Measurements from ENCODE around the gene SCO2. TPM values are rescaled to one million over a fixed set of nuclear protein-coding genes. Genes with fewer than 3 reads are reported as not detected.
"Not testable (repeated sequence)": the region's sequence is repeated elsewhere in the genome, so short reads cannot be mapped to it uniquely, and the experiment has no call there.

SCO2 gene
- total RNA-seq, 2 donors from 2014 or later: 1.3 TPM; not detected in 1

DNA sequence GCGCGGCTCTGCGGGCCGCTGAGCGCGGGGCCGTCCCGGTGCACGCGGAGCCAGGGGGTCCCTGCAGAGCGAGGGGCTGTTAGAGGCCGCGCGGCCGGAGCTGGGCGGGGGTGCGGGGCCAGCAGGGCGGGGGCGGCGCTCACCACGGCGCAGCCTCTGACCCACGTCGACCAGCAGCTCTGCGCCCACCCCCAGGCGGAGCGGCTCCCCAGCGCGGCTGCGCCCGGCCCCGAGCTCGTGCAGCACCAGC is 385 bp upstream of the SCO2 start:
- intact Hi-C loops (cut with DNase I): loop anchor here in 1 of 2 donors (2.0 kb wide), 1 partner anchor 37 kb away; the partner anchor contains the start of gene SYCE3
- no peak for ATAC-seq
- DNase-seq: no peak

DNA sequence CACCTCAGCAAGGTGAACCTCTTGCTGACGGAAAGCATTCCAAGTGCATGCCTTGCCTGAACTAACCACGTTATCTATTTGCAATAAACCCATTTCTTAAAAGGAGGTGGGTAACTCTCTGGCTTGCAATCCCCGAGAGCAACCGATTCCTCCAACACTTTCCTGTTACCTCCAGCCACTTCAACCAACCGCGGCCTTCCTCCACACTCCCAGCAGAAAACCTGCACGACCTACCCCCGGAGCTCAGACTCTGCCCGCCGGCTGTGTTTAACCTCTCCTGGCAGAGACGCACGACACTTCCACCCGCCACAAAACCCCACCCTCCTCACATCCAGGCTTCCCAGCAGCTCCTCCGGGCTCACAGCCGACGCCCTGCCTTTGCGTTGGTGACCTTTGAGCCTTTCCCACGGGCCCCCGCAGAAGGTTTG is 708 bp downstream of the SCO2 start:
- intact Hi-C loops (cut with DNase I): loop anchor here in 1 of 2 donors (2.0 kb wide), 1 partner anchor 38 kb away; the partner anchor contains the start of gene SYCE3
- DNase-seq: no peak
- no peak for ATAC-seq

DNA sequence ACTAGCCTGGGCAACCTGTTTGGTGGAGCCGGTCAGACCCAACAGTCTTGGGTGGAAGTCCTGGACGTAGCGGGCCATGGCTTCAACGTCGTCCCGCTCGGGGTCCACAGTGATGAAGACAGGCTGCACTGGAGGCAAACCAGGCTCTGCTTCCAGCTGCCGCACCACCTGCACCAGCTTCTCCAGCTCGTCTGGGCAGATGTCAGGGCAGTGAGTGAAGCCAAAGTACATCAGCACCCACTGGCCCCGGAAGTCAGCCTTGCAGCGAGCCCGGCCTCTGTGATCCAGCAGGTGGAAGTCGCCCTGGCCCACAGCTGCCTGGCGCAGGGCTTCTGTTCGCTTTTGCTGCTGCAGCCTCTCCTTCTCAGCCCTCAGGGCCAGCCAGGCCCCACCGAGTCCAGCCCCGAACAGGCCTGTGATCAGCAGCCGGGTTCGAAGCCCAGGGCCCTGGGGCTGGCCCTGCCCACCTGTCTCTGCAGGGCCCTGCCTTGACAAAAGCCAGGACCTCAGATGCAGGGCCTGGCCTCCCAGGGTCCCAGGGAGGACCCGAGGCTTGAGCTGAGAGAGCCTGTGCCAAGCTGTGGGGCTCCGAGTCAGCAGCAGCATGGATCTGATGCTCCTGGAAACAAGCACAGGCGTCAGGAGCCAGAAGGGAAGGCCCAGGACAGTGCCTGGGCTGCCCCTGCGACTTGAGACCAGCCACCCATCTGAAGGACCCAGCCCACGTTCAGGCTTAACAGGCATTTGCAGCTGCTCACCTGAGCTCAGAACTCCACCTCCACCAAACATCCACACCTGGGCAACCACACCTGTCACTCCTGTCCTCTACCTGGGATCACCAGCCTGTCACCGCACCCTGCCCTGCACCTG is 1.4 kb downstream of the SCO2 start:
- DNase-seq (no peak), ATAC-seq (no peak)
- intact Hi-C loops (cut with DNase I): loop anchor here in 1 of 2 donors (2.0 kb wide), 1 partner anchor 39 kb away; the partner anchor contains the start of gene SYCE3

DNA sequence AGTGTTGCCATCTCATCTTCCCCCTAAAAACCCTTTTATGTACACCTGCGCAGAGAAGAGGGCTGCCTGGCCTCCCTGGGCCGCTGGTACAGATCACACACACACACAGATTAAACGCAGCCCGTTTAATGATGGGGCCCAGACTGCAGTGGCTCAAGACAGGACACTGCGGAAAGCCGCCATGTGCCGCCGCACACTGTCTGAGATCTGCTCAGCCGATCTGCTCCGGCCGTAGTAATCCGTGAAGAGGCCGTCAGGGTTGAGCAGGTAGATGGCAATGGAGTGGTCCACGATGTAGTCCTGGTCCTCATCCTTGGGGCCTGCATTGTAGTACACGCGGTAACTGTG is 2.0 kb downstream of the SCO2 start:
- no peak for ATAC-seq
- no peak for DNase-seq
- intact Hi-C loops (cut with DNase I): no loop called here

DNA sequence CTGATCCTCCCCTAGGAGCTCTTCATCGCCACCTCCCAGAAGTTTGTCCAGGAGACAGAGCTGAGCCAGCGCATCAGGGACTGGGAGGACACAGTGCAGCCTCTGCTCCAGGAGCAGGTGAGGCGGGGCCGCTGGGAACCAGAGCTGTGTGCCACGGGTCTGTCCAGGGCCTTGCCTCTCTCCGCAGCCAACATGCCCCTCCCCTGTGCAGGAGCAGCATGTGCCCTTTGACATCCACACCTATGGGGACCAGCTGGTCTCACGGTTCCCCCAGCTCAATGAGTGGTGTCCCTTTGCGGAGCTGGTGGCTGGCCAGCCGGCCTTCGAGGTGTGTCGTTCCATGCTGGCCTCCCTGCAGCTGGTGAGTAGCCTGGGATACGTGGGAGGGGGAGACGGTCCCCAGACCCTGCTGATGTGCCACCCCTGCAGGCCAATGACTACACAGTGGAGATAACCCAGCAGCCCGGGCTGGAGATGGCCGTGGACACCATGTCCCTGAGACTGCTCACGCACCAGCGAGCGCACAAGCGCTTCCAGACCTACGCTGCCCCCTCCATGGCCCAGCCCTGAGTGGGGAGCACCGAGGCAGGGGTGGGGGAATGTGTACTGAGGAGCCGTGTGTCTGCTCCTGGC is 2.5 kb downstream of the SCO2 start:
- no peak for ATAC-seq
- intact Hi-C loops (cut with DNase I): no loop called here
- peak; percentile 26 for DNase-seq

DNA sequence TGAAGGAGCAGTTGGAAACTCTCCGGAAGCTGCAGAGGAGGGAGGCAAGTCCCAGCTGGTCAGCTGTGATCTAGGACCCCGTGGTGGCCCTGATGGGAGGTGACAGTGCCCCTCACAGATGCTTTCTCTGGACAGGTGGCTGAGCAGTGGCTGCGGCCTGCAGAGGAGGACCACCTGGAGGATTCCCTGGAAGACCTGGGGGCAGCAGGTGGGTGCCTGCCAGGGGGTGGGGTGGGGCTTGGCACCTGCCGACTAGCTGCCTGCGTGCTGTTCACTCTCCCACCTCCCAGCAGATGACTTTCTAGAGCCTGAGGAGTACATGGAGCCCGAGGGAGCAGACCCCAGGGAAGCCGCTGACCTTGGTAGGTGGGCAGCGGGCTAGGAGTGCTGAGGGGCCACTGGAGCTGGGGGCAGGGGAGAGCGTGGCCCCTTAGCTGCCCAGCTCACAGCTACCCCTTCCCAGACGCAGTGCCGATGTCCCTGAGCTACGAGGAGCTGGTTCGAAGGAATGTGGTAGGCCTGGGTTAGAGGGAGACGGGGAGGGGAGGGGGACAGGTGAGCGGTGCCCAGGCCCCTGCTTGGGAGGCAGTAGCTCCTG is 3.1 kb downstream of the SCO2 start:
- intact Hi-C loops (cut with DNase I): no loop called here
- no peak for ATAC-seq

DNA sequence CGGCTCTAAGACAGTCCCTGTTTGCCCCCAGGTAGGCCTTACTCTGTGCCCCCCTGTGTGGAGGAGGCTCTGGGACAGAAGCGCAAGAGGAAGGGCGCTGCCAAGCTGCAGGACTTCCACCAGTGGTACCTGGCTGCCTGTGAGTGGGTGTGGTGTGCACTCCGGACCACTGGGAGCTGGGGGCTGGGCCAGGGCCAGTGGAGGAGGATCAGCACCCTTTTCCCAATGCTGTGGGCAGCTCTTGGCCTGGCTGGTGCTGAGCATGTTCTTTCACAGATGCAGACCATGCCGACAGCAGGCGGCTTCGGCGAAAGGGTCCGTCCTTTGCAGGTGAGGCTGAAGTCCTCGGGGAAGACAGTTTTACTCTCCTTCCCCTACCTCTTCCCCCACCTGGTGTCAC is 3.7 kb downstream of the SCO2 start:
- intact Hi-C loops (cut with DNase I): no loop called here
- no peak for DNase-seq

More for the DNA sequence above, 3.1 kb downstream of the SCO2 start:
- no peak for DNase-seq

GRCh38 chr22:50520826-50521453 is 4.5 kb downstream of the SCO2 start:
- DNase-seq (no peak), ATAC-seq (no peak)
- intact Hi-C loops (cut with DNase I): no loop called here

More for the DNA sequence above, 3.7 kb downstream of the SCO2 start:
- ATAC-seq: no peak

DNA sequence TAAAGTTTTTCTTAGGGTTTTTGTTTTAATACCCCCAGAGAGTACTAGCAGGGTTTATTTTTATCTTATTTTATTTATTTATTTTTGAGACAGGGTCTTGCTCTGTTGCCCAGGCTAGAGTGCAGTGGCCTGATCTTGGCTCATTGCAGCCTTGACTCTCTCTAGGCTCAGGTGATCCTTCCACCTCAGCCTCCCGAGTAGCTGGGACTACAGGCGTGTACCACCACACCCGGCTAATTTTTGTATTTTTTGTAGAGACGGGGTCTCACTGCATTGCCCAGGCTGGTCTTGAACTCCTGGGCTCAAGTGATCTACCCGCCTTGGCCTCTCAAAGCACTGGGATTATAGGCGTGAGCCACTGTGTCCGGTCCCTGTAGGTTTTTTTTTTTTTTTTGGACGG is 5.2 kb downstream of the SCO2 start:
- intact Hi-C loops (cut with DNase I); ATAC-seq; DNase-seq: not testable (repeated sequence)

DNA sequence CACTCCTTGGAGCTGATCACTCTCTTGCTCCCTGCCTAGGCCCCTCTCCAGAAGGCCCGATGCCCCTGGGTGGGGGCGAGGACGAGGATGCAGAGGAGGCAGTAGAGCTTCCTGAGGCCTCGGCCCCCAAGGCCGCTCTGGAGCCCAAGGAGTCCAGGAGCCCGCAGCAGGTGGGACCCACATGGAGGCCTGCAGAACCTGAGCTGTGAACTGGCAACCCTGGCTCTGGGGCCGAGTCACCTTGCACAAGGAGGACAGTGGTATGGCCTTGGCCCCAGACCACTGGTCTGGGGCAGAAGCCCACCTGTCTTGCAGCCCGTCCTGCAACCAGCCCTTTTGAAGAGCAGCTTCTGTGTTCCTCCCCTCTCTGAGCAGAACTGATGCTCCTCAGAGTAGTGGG is 6.2 kb downstream of the SCO2 start:
- no peak for DNase-seq

DNA sequence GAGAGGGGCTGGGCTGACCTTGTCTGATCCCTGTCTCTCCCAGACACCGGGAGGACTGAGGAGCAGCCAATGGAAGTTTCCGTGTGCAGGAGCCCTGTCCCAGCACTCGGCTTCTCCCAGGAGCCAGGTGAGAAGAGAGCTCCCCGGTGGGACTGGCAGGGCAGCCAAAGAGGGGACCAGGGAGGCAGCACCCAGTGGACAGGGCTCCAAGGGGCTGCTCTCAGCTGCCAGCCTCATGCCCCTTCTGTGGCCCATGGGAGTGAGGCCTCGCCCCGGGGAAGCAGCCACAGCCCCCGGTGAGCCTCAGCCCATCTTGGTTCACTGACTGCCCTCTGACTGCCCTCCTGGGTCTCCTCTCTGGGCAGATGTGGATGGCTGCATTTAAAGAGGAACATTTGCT is 6.8 kb downstream of the SCO2 start:
- intact Hi-C loops (cut with DNase I): no loop called here
- DNase-seq: no peak
- ATAC-seq: no peak

More for the DNA sequence above, 6.2 kb downstream of the SCO2 start:
- no peak for ATAC-seq
- intact Hi-C loops (cut with DNase I): no loop called here

DNA sequence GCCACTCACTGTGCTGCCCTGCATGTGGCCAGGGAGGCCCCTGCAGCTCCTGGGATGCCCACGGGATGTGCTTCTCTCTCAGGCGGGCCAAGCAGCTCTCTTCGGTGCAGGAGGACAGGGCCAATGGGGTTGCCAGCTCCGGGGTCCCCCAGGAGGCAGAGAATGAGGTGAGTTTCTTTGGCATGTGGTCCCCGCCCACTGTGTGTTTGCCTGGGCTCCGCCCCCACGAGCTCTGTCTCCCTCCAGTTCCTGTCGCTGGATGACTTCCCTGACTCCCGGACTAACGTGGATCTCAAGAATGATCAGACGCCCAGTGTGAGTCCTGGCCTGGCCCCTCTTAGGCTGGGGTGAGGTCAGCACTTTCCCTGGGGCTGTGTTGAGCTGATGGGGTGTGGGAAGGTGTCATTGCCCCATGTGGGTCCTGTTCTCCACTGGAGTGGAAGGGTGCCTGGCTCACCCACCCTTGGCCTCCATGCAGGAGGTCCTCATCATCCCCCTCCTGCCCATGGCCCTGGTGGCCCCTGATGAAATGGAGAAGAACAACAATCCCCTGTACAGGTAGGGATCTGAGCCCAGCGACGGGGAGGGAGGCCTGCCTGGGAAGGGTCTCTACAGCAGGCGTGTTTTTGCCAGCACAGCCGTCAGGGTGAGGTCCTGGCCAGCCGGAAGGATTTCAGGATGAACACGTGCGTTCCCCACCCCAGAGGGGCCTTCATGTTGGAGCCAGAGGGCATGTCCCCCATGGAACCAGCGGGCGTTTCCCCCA is 7.7 kb downstream of the SCO2 start:
- ATAC-seq (no peak), DNase-seq (no peak)
- intact Hi-C loops (cut with DNase I): no loop called here

GRCh38 chr22:50516891-50517290 is 8.5 kb downstream of the SCO2 start:
- intact Hi-C loops (cut with DNase I): no loop called here
- DNase-seq: no peak
- no peak for ATAC-seq

GRCh38 chr22:50516068-50516467 is 9.3 kb downstream of the SCO2 start:
- intact Hi-C loops (cut with DNase I): no loop called here
- ATAC-seq (no peak), DNase-seq (no peak)

- DNase-seq: no peak
- intact Hi-C loops (cut with DNase I): no loop called here
- no peak for ATAC-seq
These were observed 12.2 kb downstream of the SCO2 start for GRCh38 chr22:50513175-50513574.

GRCh38 chr22:50508897-50509296 is 16.5 kb downstream of the SCO2 start:
- DNase-seq (no peak), ATAC-seq (no peak)
- intact Hi-C loops (cut with DNase I): loop anchor here in 1 of 2 donors (10.0 kb wide), 1 partner anchor 264 kb away; the partner anchor contains the start of gene TUBGCP6

GRCh38 chr22:50507991-50508884 is 17.2 kb downstream of the SCO2 start, which contains the start of gene NCAPH2:
NCAPH2 (plus strand) TSS chr22:50508224; CDS start chr22:50508338, 114 bp downstream.
- intact Hi-C loops (cut with DNase I): loop anchor here in 1 of 2 donors (10.0 kb wide), 1 partner anchor 263 kb away; the partner anchor contains the start of gene TUBGCP6
- peak; percentile 80 to 85 for ATAC-seq

More at GRCh38 chr22:50507991-50508884, 17.2 kb downstream of the SCO2 start, which contains the start of gene NCAPH2:
- peak; percentile 96 for DNase-seq

Measured in left cardiac atrium (tissue), 4 donors.